Fibroblast of skin of back (primary cell): ENCODE results near the gene HMGN4.

Experiments used
- DNase-seq: peaks from one replicate; pipeline ENCODE4 v3.0.0-alpha.2; 2013

The HMGN4 gene

DNA sequence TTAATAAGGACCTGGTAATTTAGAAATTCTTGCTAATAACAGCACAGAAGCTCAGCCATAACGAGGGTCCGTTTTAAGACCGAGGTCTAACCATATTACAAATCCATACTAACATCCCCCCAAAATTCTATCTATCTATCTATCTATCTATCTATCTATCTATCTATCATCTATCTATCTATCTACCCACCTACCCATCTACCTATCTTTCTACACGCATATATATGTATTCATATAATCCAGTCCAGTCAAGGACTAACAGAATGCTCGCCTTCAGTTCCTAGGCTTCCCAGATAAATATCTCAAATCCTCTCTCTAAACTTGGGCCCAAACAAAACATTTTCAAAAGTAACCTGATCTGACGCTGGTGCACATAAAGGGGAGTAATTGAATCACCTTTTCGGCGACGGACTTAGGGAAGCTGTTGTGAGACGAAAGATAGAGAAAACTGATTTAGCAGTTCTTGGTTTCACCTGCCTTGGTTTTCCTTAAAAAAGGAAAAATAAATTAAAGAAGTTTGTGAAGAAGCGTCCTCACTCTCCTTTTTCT lies 14.5 kb downstream of the HMGN4 start:
- no peak for DNase-seq

DNA sequence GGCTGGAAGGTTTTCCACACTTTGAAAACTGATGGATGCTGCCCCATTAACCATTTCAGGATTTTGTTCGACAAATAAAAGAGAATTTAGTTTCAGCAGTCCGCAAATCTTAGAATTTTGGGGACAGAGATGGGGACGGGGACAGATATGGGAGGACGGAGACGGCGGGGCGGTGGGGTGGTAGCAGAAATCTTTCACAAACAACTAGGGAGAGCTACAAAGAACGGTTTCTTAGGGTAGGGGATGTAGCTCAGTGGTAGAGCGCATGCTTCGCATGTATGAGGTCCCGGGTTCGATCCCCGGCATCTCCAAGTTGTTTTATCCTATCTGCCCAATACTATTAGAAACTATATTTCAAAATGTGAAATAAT lies 15.1 kb downstream of the HMGN4 start:
- DNase-seq = peak; percentile 68

DNA sequence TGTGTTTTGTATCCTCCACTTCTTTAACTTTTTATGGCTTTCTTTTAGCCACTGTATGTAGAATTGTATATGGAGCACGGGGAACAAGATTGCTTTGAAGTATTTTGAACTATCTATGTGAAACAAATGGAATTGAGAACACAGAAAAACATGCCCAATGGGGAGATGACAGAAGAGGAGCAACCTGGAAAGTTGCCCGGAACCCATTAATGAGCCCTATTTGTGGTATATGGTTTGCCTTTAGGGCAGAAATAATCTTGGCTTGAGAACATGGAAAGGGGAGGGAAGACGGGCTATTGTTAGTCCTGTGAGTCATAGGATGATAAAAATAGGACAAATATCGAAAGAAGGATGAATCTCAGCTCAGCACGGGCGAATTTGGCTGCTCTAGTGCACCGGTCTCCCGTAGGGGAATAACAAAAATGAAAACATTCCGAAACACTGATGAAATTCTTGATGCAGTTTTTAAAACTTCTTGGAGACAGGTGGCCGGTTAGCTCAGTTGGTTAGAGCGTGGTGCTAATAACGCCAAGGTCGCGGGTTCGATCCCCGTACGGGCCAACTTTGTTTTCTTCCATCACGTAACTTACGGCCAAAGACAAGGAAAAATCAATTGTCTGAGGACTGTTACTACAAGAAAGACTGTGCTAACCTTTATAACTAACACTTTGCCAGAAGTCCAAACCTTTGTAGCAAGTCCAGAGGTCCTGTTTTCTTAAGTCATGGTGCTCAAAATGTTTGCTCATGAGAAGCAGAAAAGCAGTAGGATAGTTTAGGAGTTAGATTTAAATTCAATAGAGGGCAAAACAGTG lies 15.7 kb downstream of the HMGN4 start:
- DNase-seq = peak; percentile 94

DNA sequence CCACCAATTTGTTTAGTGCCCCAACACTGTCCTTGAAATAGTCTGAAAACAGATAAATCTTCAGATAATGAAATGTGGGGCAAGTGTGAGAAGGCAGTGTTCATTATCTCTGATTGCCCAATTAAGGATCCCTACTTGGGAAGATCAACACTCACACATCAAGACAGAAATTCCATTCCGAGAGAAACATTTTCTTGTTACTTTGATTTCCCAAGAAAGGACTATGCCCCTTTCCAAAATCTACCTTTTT lies 16.2 kb downstream of the HMGN4 start:
- DNase-seq = no peak

DNA sequence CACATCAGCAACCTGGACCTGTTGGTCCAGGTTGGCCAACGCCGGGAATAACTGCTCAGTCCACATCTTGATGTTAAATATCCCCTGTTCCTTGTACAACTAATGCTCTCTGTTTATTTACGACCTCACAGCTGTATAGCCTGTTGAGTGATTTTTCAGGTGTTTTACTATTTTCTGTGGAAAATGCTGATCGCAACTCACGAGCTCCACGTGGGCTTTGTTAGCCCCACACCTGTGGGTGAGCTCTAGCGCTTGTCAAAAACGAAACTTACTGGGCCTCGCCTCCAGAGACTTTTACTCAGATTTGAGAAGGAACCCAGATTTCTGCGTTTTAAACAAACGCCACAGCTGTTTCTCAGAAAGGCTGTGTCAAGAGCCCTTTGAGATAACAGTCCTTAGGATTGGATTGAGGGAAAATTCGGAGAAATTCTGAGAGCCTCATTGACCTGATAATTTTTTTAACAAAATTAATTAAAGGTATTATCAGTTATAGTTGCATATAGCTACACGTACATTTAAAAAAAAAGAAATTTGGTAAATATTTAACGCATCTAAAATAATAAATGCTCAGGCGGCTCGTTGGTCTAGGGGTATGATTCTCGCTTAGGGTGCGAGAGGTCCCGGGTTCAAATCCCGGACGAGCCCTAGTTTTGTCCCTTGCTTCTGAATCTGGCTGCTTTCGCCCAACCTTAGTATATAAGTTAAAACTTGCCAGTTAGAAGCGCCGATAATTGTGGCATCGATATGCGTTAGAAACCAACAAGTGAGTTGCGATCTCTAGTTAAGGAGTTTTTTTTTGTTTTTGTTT lies 16.7 kb downstream of the HMGN4 start:
- DNase-seq = peak; percentile 77

DNA sequence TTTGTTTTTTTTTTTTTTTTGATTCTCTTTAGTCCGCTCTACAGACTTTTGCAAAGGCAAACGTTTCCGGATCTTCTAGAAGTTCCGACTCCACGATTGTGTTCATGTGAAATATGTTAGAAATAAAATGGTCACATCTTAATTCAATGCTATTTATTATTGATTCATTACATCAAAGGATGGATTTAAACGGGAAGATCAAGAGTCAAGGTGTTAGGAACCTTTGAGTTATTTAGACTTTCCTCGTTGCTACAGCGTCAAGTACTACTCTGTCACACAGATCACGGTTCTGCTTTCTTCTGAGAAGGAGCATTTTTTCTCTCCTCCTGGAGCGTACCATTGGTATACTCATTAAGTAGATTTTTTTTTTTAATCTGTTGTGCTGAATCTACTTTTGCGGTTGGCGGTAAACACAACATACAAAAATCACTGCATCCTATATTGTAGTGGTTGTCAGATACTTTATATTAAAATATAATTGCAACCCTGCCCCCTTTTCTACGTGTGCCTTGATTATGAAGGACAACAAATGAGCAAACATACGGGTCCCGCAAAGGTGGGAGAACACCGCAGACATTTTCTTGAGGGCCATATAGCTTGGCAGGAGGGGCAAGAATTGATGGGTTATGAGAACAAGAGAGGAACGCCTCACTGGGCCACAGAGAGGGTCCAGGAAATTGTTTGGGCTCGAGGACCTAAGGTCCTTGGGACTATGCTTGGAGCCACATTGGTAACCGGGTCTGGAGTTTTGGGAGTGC lies 17.5 kb downstream of the HMGN4 start:
- DNase-seq = peak; percentile 30

DNA sequence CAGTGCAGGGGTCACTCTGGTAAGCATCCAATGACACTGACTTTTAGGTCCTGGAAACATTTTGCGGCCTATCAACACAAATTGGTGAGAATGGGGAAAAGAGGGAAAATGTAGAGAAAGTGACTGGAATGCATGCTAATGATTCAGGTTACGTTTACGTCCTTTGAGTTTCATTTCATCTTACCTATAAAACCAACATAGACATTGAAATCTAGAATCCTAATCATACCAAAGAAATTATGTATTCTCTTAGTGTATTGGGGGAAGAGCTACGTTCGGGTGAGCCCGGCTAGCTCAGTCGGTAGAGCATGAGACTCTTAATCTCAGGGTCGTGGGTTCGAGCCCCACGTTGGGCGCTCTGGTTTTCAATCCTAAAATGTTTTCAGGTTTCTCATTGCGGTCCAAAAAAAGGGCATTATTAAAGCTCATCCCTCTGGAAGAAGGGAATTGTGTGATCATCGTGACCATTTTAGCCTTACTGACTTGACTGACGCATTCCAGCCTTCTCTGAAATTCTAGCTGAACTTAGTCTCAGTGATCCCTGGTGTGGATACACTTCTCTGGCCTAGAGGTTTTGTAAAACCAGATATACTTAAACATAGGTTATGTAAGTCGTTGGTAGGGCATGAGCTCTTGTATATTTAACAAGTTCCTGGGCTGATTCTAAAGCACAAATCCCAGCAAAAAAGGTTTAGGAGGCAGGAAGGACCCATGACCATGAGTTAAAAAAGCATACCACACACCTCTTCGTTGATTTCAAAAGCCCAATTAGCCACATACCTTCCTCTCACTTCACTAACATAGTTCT lies 18.3 kb downstream of the HMGN4 start:
- DNase-seq = peak; percentile 95

DNA sequence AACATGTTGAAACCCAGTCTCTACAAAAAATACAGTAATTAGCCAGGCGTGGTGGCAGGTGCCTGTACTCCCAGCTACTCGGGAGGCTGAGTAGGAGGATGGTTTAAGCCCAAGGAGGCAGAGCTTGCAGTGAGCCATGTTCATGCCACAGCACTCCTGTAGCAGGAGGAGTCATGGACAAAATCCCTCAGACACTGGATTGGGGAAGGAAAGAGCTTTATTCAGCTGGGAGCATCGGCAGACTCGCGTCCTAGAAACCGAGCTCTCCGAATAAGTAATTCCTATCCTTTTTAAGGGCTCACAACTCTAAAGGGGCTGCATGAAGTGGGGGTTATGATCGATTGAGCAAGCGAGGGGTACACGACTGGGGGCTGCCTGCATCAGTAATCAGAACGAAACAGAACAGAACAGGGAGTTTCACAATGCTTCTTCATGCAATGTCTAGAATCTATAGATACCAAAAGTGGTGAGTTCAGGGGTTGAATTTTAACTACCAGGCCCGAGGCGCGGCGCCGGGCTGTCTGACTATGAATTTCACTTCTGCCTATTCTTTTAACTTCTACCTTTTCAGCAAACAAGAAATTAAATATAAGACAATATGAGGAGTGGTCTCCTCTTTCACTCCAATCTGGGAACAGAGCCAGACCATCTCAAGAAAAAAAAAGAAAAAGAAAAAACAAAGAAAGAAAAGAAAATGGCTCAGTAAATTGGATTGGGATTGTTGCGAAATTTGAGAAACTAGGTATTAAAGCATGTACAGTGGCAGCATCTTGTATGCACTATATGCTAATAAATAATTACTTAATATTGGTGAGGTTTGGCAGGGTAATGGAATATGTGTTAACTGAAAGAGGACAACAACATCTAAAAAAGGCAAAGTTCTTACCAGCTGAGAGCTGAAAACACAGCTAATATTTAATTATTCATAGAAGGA lies 23.6 kb downstream of the HMGN4 start:
- no peak for DNase-seq

DNA sequence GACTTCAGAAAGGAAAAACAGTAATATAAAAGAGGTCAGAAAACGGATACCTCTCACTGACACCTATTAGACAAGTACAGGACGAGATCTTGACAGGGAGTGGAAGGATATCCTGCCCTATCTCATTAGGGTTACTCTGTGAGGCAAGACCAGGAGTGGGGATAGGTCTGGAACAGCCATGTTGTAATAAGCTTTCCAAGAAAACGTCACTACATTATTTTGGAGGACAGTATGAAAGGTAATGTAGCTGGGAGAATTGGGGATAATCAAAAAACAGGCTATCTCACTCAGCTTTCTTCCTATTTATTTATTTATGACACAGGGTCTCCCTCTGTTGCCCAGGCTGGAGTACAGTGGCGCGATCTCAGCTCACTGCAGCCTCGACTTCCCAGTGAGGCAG lies 25.3 kb downstream of the HMGN4 start:
- no peak for DNase-seq

DNA sequence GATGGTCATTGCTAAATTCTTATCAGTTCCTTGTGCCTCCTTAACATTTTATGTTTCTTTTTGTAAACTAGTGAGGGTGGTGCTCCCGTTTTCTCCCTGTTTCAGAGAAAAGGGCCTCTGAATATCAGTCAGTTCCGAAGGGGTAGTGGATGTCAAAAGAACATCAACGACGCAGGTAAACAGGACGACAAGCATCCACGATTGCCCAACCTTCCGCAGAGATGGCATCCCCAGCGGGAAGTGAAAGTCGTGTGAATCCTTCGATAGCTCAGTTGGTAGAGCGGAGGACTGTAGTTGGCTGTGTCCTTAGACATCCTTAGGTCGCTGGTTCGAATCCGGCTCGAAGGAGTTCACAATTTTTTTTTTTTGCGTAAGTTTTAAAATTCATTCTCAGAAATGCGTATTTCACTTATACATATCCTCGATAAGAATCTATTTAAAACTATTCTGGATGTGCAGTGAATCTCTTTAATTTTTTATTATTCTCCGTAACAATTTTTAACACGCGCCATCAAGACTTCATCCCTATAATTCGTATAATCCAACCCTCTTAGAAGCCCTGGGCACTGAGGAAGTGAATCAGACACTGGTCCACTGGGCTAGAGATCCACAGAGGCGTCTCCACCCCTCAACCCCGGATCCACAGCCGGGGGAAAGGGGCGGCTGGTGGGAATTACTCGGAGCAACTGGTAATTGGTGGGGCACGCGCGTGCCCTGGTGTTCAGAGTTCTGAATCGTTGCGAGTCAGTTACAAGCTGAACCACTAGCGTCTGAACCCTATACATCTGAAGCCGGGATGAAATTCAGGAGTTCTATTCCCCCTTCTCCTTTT lies 30.7 kb downstream of the HMGN4 start:
- DNase-seq = peak; percentile 84

DNA sequence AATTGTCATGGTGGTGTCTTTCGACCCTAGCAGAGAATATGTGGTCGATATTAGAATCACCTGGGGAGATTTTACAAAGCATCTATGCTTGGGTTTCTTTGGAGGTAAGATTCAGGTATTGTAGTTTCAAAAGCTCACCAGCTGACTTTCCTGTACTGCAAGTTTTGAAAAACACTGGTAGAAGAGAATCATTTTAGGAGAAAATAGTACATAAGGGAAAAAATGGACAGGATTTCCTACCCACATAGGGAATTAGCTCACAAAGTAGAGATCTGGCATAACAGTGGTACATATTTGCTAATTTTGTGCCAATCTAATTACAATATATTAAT lies 31.2 kb downstream of the HMGN4 start:
- no peak for DNase-seq

DNA sequence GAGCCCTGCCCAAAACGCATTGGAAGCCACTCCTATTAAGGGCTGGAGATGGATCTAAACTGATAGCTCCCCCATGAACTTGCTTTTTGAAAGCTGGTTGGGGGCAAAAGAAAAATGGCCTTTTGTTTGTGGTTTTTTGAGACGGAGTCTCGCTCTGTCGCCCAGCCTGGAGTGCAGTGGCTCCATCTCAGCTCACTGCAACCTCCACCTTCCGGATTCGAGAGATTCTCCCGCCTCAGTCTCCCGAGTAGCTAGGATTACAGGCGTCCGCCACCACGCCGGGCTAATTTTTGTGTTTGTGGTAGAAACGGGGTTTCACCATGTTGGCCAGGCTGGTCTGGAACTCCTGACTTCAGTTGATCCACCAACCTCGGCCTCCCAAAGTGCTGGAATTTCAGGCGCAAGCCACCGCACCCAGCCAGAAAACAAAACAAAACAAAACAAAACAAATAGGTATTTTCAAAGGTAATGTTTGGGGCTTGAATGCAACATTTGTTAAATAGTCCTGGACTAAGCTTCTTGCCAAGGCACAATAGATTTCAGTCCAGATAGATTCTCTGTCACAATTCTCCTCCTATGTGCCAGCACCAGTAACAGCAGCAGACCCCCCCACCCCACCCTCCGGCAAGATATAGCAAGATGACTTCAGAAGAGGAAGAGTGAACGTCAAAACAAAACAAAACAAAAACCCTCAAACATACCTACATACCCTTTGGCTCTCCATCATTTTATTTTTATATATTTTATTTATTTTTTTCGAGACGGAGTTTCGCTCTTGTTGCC lies 32.1 kb downstream of the HMGN4 start:
- DNase-seq = no peak

DNA sequence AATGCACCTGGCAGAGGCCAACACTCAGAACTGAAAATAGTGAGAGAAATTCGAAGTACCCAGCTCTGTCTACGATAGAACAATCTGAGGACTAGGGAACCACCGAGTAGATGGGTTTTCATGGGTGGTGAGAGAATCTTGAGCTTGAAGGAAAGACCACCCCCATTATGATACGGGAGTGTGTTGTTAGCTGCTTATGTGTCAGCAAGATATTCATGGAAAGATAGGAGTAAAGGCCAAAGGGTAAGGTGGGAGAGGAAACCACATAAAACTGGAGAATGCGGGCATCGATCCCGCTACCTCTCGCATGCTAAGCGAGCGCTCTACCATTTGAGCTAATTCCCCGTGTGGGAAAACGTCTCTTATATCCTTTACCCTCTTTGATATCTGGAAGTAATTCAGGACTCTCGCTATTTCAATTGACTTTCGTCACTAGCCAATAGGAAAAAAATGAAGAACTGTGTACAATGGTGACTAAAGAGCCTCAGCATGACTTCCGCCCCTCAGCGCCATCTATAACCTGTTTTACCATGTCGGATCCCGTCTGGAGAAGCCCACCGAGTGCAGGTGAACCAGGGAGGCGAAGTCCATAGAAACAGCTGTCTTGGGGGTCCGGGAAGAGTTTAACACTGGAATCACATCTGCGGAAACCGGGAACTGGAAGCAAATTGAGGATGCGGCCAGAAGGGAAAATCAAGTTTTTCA lies 33.6 kb downstream of the HMGN4 start:
- peak; percentile 90 for DNase-seq

DNA sequence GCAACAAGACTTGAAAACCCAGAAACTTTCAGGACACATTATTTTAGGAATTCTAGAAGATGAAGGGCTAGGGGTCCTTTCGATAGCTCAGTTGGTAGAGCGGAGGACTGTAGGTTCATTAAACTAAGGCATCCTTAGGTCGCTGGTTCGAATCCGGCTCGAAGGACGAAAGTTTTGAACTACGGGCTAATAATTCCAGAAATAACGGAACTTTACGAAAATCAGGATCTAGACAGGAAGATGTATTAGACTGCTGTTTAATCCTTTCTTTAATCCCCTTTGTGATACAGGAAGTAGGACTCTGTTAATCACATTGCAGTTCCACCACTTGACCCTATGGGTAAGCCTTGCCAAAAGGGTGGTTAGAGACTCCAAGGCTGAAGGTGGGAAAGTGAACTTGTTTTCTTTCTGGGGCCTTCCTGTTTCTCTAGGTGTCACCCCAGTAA lies 37.4 kb downstream of the HMGN4 start:
- peak; percentile 55 for DNase-seq

DNA sequence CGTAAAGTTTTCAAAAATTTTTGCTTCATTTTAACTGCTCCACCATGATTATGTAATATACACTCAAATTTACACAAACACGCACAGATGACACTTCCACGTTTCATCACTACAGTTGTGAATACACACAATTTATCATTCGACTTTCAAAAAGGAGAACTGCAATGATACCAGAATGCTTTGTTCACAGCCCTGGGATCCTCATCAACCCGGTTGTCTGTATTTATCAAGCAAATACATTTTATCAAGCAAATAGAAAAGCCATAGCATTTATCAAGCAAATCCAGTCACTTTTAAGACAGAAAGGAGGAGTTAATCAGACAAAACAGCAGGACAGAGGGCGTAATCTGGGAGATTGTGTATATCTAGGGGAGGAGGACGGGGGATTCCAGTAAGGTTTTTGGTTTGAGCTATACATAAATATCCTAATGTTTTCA lies 38.3 kb downstream of the HMGN4 start:
- no peak for DNase-seq

DNA sequence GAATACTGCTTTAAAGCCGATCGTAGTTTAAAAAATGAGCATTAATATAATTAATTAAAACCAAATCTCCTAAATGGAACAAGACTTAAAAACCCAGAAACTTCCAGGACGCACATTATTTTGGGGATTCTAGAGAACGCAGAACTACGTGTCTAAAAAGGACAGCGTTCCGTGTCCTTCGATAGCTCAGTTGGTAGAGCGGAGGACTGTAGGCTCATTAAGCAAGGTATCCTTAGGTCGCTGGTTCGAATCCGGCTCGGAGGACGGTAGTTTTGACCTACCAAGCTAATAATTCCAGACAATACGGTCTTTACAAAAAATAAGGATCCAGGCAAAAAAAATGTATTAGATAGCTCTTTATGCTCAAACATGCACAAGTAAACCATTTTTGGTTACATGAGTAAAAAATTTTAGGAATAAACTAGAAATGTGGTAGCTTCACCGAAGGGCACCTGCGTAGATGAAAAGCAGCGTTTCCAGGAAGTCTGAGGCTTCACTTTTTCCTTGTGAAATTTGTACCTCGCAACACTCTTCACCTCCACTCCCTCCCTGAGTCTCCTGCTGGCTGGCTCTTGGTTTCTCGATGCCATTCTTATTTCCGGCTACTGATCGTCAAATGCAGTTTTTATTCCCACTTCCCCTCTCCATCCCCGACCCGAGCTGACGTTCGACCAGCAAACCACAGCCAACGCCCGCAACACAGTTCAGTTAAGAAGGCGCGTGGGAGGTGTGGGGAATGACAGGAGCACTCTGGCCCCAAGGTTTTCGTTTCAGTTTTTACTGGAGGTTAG lies 39.0 kb downstream of the HMGN4 start:
- peak; percentile 75 for DNase-seq

DNA sequence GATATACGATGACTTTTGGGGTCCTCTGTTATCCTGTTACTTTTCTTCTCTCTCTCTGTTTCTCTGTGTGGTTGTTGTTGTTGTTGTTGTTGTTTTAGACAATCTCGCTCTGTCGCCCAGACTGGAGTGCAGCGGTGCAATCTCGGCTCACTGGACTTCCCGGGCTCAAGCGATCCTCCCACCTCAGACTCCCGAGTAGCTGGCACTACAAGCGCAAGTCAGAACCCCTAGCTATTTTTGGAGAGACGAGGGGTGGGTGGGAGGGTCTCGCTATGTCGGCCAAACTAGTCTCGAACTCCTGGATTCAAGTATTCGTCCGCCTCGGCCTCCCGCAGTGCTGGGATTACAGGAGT lies 39.5 kb downstream of the HMGN4 start:
- DNase-seq = no peak

DNA sequence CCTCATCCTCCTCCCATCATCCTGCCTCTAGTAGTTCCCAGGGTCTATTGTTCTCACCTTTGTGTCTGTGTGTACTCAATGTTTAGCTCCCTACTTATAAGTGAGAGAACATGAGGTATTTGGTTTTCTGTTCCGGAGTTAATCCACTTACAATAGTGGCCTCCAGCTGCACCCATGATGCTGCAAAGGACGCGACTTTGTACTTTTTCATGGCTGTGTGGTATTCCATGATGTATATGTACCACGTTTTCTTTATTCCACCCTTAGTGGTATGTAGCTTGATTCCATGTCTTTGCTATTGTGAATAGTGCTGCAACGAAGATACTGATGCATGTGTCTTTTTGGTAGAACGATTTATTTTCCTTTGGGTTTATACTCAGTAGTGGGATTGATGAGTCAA lies 40.1 kb downstream of the HMGN4 start:
- DNase-seq = no peak
